ENCODE measurements around the gene RIMBP2. TPM values are rescaled to one million over a fixed set of nuclear protein-coding genes. Genes with fewer than 3 reads are reported as not detected.

Gene RIMBP2
- total and polyA plus RNA-seq, 2 donors (not counting 1 experiment from before 2014, with no cell fraction given), result 0.17 TPM; not detected in 1

- Histone ChIP-seq H3K27ac (ENCODE audit: insufficient read depth, low read length) (no peak overlapping the region), H3K4me3 (replicated peaks in 1 of 4; ENCODE audit: control extremely low read depth in 1 of 4, insufficient read depth in 1 of 4, low read depth in 3 of 4, low read length in 4 of 4) (no peak overlapping the region)
These were observed 253.4 kb downstream of the RIMBP2 start for GRCh38 chr12:130462558-130463274.

DNA sequence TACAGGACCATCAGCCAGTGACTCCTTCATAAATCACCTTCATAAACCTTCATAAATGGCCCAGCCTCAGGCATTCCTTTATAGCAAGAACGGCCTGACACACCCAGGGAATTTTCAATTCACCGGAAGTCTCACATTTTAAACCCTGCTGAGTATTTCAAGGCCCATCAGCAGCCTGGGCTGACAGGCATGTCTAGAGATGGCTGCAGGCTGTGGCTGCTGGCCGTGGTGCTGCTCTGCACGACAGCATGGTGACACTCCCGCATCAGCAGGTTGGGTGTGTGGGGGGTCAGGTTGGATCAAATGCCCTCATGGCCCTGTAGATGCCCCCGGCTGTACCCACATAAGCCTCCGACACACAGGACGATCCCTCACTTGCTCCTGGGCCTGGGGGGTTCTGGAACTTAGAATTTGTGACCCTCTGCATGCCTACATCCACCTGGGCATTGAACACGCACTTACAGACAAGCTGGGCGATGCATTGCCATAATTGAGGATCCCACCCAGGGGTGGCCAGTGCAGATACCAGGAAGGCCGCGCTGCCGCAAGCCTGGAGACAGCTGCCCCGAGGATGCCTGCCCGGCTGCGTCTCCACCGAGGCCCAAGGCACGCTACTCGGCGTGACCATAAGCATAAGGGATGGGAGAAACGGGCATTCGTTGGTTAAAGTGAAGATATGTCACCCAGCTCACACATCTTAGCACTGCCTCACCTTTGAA is 254.1 kb downstream of the RIMBP2 start:
- Histone ChIP-seq H3K79me2 (ENCODE audit: control insufficient read depth, insufficient read depth, low read length) (no peaks in the 10 kb centered on the region), H3K36me3 (ENCODE audit: control insufficient read depth, insufficient read depth, low read length) (no peaks in the 10 kb centered on the region), H3K4me2 (ENCODE audit: extremely low read depth, insufficient read depth, low read length) (no peak overlapping the region), H4K20me1 (ENCODE audit: control insufficient read depth, extremely low read depth, insufficient read depth, low read length) (no peaks in the 10 kb centered on the region), H2AFZ (ENCODE audit: low read length) (no peak overlapping the region), H3K27me3 (ENCODE audit: control insufficient read depth, insufficient read depth, low read length) (no peaks in the 10 kb centered on the region), H3K27ac (ENCODE audit: insufficient read depth, low read length) (no peak overlapping the region), H3K4me3 (replicated peaks in 1 of 4; ENCODE audit: control extremely low read depth in 1 of 4, insufficient read depth in 1 of 4, low read depth in 3 of 4, low read length in 4 of 4) (no peak overlapping the region), H3K9ac (ENCODE audit: insufficient read depth, low read length) (no peak overlapping the region), H3K4me1 (ENCODE audit: control insufficient read depth, extremely low read depth, insufficient read depth, low read length) (no peaks in the 10 kb centered on the region), H3K9me3 (ENCODE audit: control insufficient read depth, insufficient read depth, low read depth, low read length) (no peaks in the 10 kb centered on the region)
- no peak for DNase-seq (ENCODE audit: low read depth in 2 of 2)
- TF ChIP-seq, protein P1, sequence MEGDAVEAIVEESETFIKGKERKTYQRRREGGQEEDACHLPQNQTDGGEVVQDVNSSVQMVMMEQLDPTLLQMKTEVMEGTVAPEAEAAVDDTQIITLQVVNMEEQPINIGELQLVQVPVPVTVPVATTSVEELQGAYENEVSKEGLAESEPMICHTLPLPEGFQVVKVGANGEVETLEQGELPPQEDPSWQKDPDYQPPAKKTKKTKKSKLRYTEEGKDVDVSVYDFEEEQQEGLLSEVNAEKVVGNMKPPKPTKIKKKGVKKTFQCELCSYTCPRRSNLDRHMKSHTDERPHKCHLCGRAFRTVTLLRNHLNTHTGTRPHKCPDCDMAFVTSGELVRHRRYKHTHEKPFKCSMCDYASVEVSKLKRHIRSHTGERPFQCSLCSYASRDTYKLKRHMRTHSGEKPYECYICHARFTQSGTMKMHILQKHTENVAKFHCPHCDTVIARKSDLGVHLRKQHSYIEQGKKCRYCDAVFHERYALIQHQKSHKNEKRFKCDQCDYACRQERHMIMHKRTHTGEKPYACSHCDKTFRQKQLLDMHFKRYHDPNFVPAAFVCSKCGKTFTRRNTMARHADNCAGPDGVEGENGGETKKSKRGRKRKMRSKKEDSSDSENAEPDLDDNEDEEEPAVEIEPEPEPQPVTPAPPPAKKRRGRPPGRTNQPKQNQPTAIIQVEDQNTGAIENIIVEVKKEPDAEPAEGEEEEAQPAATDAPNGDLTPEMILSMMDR (conservative IDR thresholded peaks at IDR 0.05 in 1 of 2, IDR thresholded peaks at IDR 0.05 in 1 of 2; ENCODE audit: low read depth in 1 of 2, low read length in 2 of 2), result no peak
- TF ChIP-seq EZH2 (IDR thresholded peaks at IDR 0.05; ENCODE audit: low read length, missing control alignments), result no peak

More at GRCh38 chr12:130462558-130463274, 253.4 kb downstream of the RIMBP2 start:
- DNase-seq (ENCODE audit: low read depth in 2 of 2), result no peak
- Histone ChIP-seq H3K36me3 (ENCODE audit: control insufficient read depth, insufficient read depth, low read length) (no peaks in the 10 kb centered on the region), H3K27me3 (ENCODE audit: control insufficient read depth, insufficient read depth, low read length) (no peaks in the 10 kb centered on the region), H4K20me1 (ENCODE audit: control insufficient read depth, extremely low read depth, insufficient read depth, low read length) (no peaks in the 10 kb centered on the region), H3K9me3 (ENCODE audit: control insufficient read depth, insufficient read depth, low read depth, low read length) (no peaks in the 10 kb centered on the region), H2AFZ (ENCODE audit: low read length) (no peak overlapping the region), H3K9ac (ENCODE audit: insufficient read depth, low read length) (no peak overlapping the region), H3K4me1 (ENCODE audit: control insufficient read depth, extremely low read depth, insufficient read depth, low read length) (no peaks in the 10 kb centered on the region), H3K4me2 (ENCODE audit: extremely low read depth, insufficient read depth, low read length) (no peak overlapping the region), H3K79me2 (ENCODE audit: control insufficient read depth, insufficient read depth, low read length) (no peaks in the 10 kb centered on the region)
- TF ChIP-seq EZH2 (IDR thresholded peaks at IDR 0.05; ENCODE audit: low read length, missing control alignments), result no peak
- TF ChIP-seq, protein P1 (conservative IDR thresholded peaks at IDR 0.05 in 1 of 2, IDR thresholded peaks at IDR 0.05 in 1 of 2; ENCODE audit: low read depth in 1 of 2, low read length in 2 of 2), result no peak

DNA sequence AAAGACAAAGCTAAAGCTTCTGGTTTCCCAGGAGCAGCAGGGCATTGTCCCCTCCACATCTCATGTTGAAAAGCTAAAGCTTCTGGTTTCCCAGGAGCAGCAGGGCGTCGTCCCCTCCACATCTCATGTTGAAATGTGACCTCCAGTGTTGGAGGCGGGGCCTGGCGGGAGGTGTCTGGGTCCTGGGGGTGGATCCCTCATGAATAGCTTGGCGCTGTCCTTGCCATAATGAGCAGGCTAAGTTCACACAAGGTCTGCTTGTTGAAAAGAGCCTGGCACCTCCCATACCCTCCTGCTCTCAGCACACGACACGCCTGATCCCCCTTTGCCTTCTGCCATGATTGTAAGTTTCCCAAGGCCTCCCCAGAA is 254.7 kb downstream of the RIMBP2 start:
- no peaks in the 10 kb centered on the region for H3K36me3 ChIP-seq (ENCODE audit: control insufficient read depth, insufficient read depth, low read length)
- no peaks in the 10 kb centered on the region for H3K4me1 ChIP-seq (ENCODE audit: control insufficient read depth, extremely low read depth, insufficient read depth, low read length)
- H3K27ac ChIP-seq (ENCODE audit: insufficient read depth, low read length), result no peak overlapping the region
- H3K4me2 ChIP-seq (ENCODE audit: extremely low read depth, insufficient read depth, low read length), result no peak overlapping the region
- no peak overlapping the region for H3K9ac ChIP-seq (ENCODE audit: insufficient read depth, low read length)
- no peaks in the 10 kb centered on the region for H3K79me2 ChIP-seq (ENCODE audit: control insufficient read depth, insufficient read depth, low read length)
- H4K20me1 ChIP-seq (ENCODE audit: control insufficient read depth, extremely low read depth, insufficient read depth, low read length), result no peaks in the 10 kb centered on the region
- no peak overlapping the region for H2AFZ ChIP-seq (ENCODE audit: low read length)
- H3K4me3 ChIP-seq (replicated peaks in 1 of 4; ENCODE audit: control extremely low read depth in 1 of 4, insufficient read depth in 1 of 4, low read depth in 3 of 4, low read length in 4 of 4), result no peak overlapping the region
- TF ChIP-seq, protein P1 (conservative IDR thresholded peaks at IDR 0.05 in 1 of 2, IDR thresholded peaks at IDR 0.05 in 1 of 2; ENCODE audit: low read depth in 1 of 2, low read length in 2 of 2), result no peak
- no peak for TF ChIP-seq EZH2 (IDR thresholded peaks at IDR 0.05; ENCODE audit: low read length, missing control alignments)
- H3K9me3 ChIP-seq (ENCODE audit: control insufficient read depth, insufficient read depth, low read depth, low read length), result no peaks in the 10 kb centered on the region
- DNase-seq (ENCODE audit: low read depth in 2 of 2), result no peak
- no peaks in the 10 kb centered on the region for H3K27me3 ChIP-seq (ENCODE audit: control insufficient read depth, insufficient read depth, low read length)

All from fibroblast of lung (primary cell).